ENCODE data around the gene TAC4.

DNA sequence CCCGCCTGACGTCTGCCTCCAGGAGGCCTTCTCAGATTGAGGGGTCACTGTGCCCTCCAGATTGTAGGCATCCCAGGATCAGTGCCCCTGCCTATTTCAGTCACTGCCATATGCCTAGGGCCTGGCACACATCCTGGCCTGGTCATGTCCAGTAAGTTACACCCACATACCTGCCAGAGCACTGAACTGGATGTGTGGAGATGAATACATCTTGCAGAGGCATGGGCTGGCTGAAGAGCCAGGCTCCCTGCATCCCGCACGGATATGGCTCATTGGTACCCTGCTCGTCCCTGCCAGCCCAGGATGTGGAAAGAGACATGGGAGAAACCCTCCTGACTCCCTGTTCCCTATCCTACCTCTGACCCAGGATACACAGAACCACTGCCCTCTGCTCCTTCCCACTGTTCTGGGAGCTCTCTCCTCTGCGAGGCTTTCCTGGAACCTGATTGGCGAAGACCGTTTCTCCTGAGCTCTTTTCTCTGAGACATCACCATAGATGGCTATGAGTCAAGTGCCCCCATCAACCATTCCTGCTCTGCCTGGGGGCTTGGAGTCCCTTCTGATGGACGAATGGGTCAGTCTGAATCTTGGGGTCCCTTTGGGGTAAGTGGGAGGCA is 40.0 kb upstream of the TAC4 start:
- TF ChIP-seq EZH2phosphoT487 (IDR thresholded peaks at IDR 0.05; ENCODE audit: insufficient read depth, low read depth): no peak
- no peak for TF ChIP-seq EZH2 (IDR thresholded peaks at IDR 0.05; ENCODE audit: insufficient read depth, poor library complexity, severe bottlenecking)
